WTC11 (cell line): ENCODE data around the gene RWDD3. TPM values are rescaled to one million over a fixed set of nuclear protein-coding genes. Genes with fewer than 3 reads are reported as not detected.

Source experiments
- ATAC-seq: fragments of 200-7000 bp; cut with Tn5 transposase; 2 replicates; pipeline ENCODE4 v1.10.0; 2021; ENCODE audit warnings: mild to moderate bottlenecking, moderate library complexity
- CTCF ChIA-PET: fragments of 300-600 bp; sonication (Branson Sonifier 250); formaldehyde crosslinking; loops from one replicate; lab custom pipeline; 2021; ENCODE audit warnings: antibody characterized with exemption; lab: Charles Lee
- POLR2A ChIA-PET: fragments of 350-600 bp; sonication (Branson Sonifier 250); formaldehyde crosslinking; loops from one replicate; lab custom pipeline; 2021; ENCODE audit warnings: antibody characterized with exemption; lab: Charles Lee
- DNase-seq: peaks from one replicate; pipeline ENCODE4 v3.0.0; 2021; ENCODE audit warnings: low spot score
- H3K27ac Mint-ChIP-seq: 2 replicates; pipeline ENCODE4 v1.8.0; 2021; ENCODE audit warnings: mixed read lengths
- H3K27me3 Mint-ChIP-seq: 2 replicates; pipeline ENCODE4 v1.8.0; 2021; ENCODE audit warnings: low read depth, mild to moderate bottlenecking, moderate library complexity, mixed read lengths
- H3K36me3 Mint-ChIP-seq: 2 replicates; pipeline ENCODE4 v1.8.0; 2021; ENCODE audit warnings: mixed read lengths
- H3K4me1 Mint-ChIP-seq: 2 replicates; pipeline ENCODE4 v1.8.0; 2022; ENCODE audit warnings: mixed read lengths
- H3K4me3 Mint-ChIP-seq: 2 replicates; pipeline ENCODE4 v1.8.0; 2021; ENCODE audit warnings: mild to moderate bottlenecking, moderate library complexity, mixed read lengths
- H3K9me3 Mint-ChIP-seq: 2 replicates; pipeline ENCODE4 v1.8.0; 2021; ENCODE audit warnings: mixed read lengths
- CREM ChIP-seq: sonication (generic); formaldehyde crosslinking; IDR thresholded peaks from 2 replicates; pipeline ENCODE4 v1.8.1; 2022; ENCODE audit warnings: mild to moderate bottlenecking, missing genetic modification reagents, moderate library complexity
- ELF4 ChIP-seq: sonication (generic); formaldehyde crosslinking; IDR thresholded peaks from 2 replicates; pipeline ENCODE4 v1.8.1; 2022; ENCODE audit warnings: low read depth, mild to moderate bottlenecking, moderate library complexity, missing genetic modification reagents
- EMX1 ChIP-seq: fragments of 250-450 bp; sonication (Bioruptor Pico); IDR thresholded peaks from 2 replicates; pipeline ENCODE4 v1.8.0; 2021; ENCODE audit warnings: mild to moderate bottlenecking
- FOXJ3 ChIP-seq: sonication (generic); formaldehyde crosslinking; IDR thresholded peaks from 2 replicates; pipeline ENCODE4 v1.9.0; 2021; ENCODE audit warnings: missing genetic modification reagents, mild to moderate bottlenecking, borderline replicate concordance
- FOXK1 ChIP-seq: sonication (generic); formaldehyde crosslinking; IDR thresholded peaks from 2 replicates; pipeline ENCODE4 v1.8.0; 2022; ENCODE audit warnings: mild to moderate bottlenecking, moderate library complexity, missing genetic modification reagents
- FOXP1 ChIP-seq: sonication (generic); formaldehyde crosslinking; IDR thresholded peaks from 2 replicates; pipeline ENCODE4 v1.8.0; 2022; ENCODE audit warnings: missing genetic modification reagents, mild to moderate bottlenecking, moderate library complexity, borderline replicate concordance
- MYBL2 ChIP-seq: sonication (generic); formaldehyde crosslinking; IDR thresholded peaks from 2 replicates; pipeline ENCODE4 v1.8.1; 2023; ENCODE audit warnings: mild to moderate bottlenecking, moderate library complexity, missing genetic modification reagents
- NR3C1 ChIP-seq: sonication (generic); formaldehyde crosslinking; conservative IDR thresholded peaks from 2 replicates; pipeline ENCODE4 v1.8.1; 2023; ENCODE audit warnings: low read depth, mild to moderate bottlenecking, missing genetic modification reagents
- RORB ChIP-seq: fragments of 250-450 bp; sonication (Bioruptor Pico); IDR thresholded peaks from 2 replicates; pipeline ENCODE4 v1.9.0; 2021; ENCODE audit warnings: mild to moderate bottlenecking
- SMAD3 ChIP-seq: sonication (generic); formaldehyde crosslinking; IDR thresholded peaks from 2 replicates; pipeline ENCODE4 v1.8.0; 2022; ENCODE audit warnings: missing genetic modification reagents, mild to moderate bottlenecking, borderline replicate concordance
- TP53 ChIP-seq: sonication (generic); formaldehyde crosslinking; IDR thresholded peaks from 2 replicates; pipeline ENCODE4 v1.8.1; 2023; ENCODE audit warnings: mild to moderate bottlenecking, missing genetic modification reagents
- ZNF121 ChIP-seq: sonication (generic); formaldehyde crosslinking; IDR thresholded peaks from 2 replicates; pipeline ENCODE4 v1.8.0; 2023; ENCODE audit warnings: missing genetic modification reagents
- total RNA-seq: library from RNA; stranded (reverse); gene quantifications from 3 replicates; pipeline ENCODE4 v1.2.3, GENCODE V29; 2021
- TF ChIP-seq, protein P1 (sequence below): fragments of 250-450 bp; sonication (Bioruptor Pico); conservative IDR thresholded peaks from 2 replicates; pipeline ENCODE4 v1.9.0; 2021; ENCODE audit warnings: mild to moderate bottlenecking
- TF ChIP-seq, protein P2 (sequence below): sonication (generic); formaldehyde crosslinking; IDR thresholded peaks from 2 replicates; pipeline ENCODE4 v1.8.0; 2022; ENCODE audit warnings: mild to moderate bottlenecking, missing genetic modification reagents
- TF ChIP-seq, protein P3 (sequence below): fragments of 250-450 bp; sonication (Bioruptor Pico); IDR thresholded peaks from 2 replicates; pipeline ENCODE4 v1.9.0; 2021; ENCODE audit warnings: mild to moderate bottlenecking, borderline replicate concordance
- TF ChIP-seq, protein P4 (sequence below): fragments of 250-450 bp; sonication (Bioruptor Pico); IDR thresholded peaks from 2 replicates; pipeline ENCODE4 v1.9.0; 2021; ENCODE audit warnings: moderate library complexity, mild to moderate bottlenecking, inconsistent platforms, borderline replicate concordance
- TF ChIP-seq, protein P5 (sequence below): sonication (generic); formaldehyde crosslinking; IDR thresholded peaks from 2 replicates; pipeline ENCODE4 v1.8.1; 2023; ENCODE audit warnings: mild to moderate bottlenecking, missing genetic modification reagents, moderate library complexity
- TF ChIP-seq, protein P6 (sequence below): sonication (generic); formaldehyde crosslinking; IDR thresholded peaks from 2 replicates; pipeline ENCODE4 v1.8.0; 2022; ENCODE audit warnings: missing genetic modification reagents
- TF ChIP-seq, protein P7 (sequence below): sonication (generic); formaldehyde crosslinking; IDR thresholded peaks from 2 replicates; pipeline ENCODE4 v1.8.0; 2023; ENCODE audit warnings: missing genetic modification reagents

Gene RWDD3
- total RNA-seq, 1 experiment from 2014 or later: 13.9 TPM

DNA sequence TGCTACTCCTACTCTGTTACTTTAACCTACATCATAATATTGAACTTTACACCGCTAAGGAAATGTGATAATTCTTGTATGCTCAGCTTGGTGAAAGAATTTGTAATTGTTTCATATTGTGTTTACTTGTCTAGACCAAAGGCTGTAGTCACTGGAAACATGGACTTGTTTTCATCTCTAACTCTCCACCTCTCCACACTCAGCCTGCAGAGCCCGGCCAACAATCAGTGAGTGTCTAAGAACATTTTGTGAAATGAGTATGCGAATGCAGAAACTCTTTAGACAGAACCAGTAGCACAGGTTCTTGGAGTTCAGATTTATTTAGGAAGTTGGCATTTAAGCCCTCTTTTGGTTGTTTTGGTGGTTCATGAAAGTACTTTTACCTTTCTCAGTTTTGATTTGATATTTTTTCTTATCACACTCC lies 3.2 kb upstream of the RWDD3 start:
- H3K27me3 Mint-ChIP-seq: no peaks in the 10 kb centered on the region; the same call in none of the 2 replicates
- ATAC-seq (no peak), DNase-seq (no peak)
- no peak overlapping the region for H3K4me3 Mint-ChIP-seq
- TF ChIP-seq, protein P1, sequence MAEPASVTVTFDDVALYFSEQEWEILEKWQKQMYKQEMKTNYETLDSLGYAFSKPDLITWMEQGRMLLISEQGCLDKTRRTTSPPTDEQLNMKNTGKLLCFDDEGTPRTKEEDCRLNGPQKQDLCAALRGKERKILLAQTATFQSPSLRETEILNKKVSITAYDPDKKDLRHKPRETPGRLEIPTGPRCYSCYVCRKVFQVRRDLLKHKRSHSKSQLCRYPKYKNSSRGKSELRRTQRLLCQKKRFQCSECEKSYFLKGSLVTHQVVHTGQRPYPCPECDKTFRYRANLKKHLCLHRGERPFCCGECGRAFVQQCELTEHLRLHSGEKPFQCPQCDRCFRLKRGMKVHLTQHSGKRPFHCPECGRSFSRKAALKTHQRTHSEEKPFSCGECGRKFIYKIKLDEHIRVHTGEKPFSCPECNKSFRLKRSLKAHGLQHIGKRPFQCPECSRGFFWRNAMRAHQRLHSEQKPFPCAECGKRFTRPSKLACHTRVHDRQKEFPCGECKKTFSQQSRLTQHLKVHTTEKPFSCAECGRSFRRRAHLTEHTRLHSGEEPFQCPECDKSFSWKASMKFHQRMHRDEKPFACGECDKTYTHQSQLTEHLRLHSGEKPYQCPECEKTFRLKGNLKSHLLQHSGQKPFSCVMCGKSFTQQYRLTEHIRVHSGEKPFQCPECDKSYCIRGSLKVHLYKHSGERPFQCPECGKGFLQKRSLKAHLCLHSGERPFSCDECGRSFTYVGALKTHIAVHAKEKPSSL: no peak
- TF ChIP-seq RORB (CRISPR knock-in tag) (no peak), TP53 (CRISPR knock-in tag) (no peak), FOXJ3 (CRISPR knock-in tag) (no peak), ELF4 (CRISPR knock-in tag) (no peak), MYBL2 (no peak), FOXK1 (CRISPR knock-in tag) (no peak), SMAD3 (no peak), CREM (CRISPR knock-in tag) (no peak), NR3C1 (no peak), ZNF121 (no peak), EMX1 (no peak), FOXP1 (CRISPR knock-in tag) (no peak)
- TF ChIP-seq, protein P2, sequence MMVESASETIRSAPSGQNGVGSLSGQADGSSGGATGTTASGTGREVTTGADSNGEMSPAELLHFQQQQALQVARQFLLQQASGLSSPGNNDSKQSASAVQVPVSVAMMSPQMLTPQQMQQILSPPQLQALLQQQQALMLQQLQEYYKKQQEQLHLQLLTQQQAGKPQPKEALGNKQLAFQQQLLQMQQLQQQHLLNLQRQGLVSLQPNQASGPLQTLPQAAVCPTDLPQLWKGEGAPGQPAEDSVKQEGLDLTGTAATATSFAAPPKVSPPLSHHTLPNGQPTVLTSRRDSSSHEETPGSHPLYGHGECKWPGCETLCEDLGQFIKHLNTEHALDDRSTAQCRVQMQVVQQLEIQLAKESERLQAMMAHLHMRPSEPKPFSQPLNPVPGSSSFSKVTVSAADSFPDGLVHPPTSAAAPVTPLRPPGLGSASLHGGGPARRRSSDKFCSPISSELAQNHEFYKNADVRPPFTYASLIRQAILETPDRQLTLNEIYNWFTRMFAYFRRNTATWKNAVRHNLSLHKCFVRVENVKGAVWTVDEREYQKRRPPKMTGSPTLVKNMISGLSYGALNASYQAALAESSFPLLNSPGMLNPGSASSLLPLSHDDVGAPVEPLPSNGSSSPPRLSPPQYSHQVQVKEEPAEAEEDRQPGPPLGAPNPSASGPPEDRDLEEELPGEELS (CRISPR knock-in tag): no peak
- TF ChIP-seq, protein P3, sequence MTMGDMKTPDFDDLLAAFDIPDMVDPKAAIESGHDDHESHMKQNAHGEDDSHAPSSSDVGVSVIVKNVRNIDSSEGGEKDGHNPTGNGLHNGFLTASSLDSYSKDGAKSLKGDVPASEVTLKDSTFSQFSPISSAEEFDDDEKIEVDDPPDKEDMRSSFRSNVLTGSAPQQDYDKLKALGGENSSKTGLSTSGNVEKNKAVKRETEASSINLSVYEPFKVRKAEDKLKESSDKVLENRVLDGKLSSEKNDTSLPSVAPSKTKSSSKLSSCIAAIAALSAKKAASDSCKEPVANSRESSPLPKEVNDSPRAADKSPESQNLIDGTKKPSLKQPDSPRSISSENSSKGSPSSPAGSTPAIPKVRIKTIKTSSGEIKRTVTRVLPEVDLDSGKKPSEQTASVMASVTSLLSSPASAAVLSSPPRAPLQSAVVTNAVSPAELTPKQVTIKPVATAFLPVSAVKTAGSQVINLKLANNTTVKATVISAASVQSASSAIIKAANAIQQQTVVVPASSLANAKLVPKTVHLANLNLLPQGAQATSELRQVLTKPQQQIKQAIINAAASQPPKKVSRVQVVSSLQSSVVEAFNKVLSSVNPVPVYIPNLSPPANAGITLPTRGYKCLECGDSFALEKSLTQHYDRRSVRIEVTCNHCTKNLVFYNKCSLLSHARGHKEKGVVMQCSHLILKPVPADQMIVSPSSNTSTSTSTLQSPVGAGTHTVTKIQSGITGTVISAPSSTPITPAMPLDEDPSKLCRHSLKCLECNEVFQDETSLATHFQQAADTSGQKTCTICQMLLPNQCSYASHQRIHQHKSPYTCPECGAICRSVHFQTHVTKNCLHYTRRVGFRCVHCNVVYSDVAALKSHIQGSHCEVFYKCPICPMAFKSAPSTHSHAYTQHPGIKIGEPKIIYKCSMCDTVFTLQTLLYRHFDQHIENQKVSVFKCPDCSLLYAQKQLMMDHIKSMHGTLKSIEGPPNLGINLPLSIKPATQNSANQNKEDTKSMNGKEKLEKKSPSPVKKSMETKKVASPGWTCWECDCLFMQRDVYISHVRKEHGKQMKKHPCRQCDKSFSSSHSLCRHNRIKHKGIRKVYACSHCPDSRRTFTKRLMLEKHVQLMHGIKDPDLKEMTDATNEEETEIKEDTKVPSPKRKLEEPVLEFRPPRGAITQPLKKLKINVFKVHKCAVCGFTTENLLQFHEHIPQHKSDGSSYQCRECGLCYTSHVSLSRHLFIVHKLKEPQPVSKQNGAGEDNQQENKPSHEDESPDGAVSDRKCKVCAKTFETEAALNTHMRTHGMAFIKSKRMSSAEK (CRISPR knock-in tag): no peak
- TF ChIP-seq, protein P4, sequence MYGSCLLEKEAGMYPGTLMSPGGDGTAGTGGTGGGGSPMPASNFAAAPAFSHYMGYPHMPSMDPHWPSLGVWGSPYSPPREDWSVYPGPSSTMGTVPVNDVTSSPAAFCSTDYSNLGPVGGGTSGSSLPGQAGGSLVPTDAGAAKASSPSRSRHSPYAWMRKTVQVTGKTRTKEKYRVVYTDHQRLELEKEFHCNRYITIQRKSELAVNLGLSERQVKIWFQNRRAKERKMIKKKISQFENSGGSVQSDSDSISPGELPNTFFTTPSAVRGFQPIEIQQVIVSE (CRISPR knock-in tag): no peak
- TF ChIP-seq, protein P5, sequence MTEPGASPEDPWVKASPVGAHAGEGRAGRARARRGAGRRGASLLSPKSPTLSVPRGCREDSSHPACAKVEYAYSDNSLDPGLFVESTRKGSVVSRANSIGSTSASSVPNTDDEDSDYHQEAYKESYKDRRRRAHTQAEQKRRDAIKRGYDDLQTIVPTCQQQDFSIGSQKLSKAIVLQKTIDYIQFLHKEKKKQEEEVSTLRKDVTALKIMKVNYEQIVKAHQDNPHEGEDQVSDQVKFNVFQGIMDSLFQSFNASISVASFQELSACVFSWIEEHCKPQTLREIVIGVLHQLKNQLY: no peak
- TF ChIP-seq, protein P6, sequence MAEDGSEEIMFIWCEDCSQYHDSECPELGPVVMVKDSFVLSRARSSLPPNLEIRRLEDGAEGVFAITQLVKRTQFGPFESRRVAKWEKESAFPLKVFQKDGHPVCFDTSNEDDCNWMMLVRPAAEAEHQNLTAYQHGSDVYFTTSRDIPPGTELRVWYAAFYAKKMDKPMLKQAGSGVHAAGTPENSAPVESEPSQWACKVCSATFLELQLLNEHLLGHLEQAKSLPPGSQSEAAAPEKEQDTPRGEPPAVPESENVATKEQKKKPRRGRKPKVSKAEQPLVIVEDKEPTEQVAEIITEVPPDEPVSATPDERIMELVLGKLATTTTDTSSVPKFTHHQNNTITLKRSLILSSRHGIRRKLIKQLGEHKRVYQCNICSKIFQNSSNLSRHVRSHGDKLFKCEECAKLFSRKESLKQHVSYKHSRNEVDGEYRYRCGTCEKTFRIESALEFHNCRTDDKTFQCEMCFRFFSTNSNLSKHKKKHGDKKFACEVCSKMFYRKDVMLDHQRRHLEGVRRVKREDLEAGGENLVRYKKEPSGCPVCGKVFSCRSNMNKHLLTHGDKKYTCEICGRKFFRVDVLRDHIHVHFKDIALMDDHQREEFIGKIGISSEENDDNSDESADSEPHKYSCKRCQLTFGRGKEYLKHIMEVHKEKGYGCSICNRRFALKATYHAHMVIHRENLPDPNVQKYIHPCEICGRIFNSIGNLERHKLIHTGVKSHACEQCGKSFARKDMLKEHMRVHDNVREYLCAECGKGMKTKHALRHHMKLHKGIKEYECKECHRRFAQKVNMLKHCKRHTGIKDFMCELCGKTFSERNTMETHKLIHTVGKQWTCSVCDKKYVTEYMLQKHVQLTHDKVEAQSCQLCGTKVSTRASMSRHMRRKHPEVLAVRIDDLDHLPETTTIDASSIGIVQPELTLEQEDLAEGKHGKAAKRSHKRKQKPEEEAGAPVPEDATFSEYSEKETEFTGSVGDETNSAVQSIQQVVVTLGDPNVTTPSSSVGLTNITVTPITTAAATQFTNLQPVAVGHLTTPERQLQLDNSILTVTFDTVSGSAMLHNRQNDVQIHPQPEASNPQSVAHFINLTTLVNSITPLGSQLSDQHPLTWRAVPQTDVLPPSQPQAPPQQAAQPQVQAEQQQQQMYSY (CRISPR knock-in tag): no peak
- TF ChIP-seq, protein P7, sequence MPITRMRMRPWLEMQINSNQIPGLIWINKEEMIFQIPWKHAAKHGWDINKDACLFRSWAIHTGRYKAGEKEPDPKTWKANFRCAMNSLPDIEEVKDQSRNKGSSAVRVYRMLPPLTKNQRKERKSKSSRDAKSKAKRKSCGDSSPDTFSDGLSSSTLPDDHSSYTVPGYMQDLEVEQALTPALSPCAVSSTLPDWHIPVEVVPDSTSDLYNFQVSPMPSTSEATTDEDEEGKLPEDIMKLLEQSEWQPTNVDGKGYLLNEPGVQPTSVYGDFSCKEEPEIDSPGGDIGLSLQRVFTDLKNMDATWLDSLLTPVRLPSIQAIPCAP (CRISPR knock-in tag): no peak
- no peaks in the 10 kb centered on the region for H3K36me3 Mint-ChIP-seq
- POLR2A ChIA-PET: no interaction called here
- peaks cover 4% of the 10 kb centered on the region; the same call in 1 of the 2 replicates for H3K9me3 Mint-ChIP-seq
- peaks cover 8% of the 10 kb centered on the region for H3K4me1 Mint-ChIP-seq
- H3K27ac Mint-ChIP-seq: no peak overlapping the region
- CTCF ChIA-PET: no interaction called here
